ENCODE data around the gene SASH1.

DNA sequence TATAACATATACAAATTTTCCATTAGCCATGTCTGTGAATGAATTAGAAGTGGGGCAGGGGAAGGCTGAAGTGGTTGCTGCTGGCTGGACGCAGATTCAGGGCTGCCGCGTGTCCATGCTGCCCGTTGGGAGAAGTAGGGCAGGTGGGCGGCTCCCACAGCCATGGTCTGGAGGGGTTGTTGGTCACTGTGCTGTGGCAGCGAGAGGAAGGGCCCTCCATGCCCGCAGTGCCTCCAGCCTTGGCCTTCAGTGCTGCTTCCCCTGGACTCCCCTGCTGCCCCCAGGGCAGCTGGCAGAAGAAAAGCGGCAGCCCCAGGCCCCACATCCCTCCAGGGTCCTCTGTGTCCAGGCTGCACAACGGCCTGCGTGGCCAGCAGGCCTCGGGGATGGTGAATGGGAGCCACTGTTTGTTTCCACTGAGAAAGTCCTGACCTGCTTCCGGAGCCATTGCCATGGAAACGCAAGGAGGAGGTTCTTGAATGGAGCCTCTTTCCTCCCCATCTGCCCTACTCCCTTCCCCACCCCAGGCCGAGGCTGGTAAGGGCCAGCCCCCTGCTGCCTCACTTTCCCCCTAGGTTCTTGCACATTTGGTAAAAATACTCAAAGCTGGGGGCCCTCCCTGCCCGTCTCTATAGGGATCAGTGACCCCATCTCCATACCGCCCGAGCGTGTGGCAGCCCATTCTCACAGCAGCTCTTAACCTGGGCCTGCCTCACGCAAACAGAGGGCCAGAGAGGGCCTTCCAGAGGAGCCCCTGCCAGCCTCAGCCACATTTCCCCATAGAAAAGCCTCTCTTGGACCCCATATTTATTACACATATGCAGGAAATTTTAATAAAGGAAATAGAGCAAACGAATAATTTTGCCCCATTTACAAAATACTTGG lies 113.3 kb downstream of the SASH1 start:
- TF ChIP-seq, protein P1, sequence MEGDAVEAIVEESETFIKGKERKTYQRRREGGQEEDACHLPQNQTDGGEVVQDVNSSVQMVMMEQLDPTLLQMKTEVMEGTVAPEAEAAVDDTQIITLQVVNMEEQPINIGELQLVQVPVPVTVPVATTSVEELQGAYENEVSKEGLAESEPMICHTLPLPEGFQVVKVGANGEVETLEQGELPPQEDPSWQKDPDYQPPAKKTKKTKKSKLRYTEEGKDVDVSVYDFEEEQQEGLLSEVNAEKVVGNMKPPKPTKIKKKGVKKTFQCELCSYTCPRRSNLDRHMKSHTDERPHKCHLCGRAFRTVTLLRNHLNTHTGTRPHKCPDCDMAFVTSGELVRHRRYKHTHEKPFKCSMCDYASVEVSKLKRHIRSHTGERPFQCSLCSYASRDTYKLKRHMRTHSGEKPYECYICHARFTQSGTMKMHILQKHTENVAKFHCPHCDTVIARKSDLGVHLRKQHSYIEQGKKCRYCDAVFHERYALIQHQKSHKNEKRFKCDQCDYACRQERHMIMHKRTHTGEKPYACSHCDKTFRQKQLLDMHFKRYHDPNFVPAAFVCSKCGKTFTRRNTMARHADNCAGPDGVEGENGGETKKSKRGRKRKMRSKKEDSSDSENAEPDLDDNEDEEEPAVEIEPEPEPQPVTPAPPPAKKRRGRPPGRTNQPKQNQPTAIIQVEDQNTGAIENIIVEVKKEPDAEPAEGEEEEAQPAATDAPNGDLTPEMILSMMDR (IDR thresholded peaks at IDR 0.05) = no peak
- TF ChIP-seq EP300 (IDR thresholded peaks at IDR 0.05) = no peak
- no peak for TF ChIP-seq POLR2A (IDR thresholded peaks at IDR 0.05)

Measured in tibial nerve (tissue), 4 donors.